IgD-negative memory B cell (primary cell): Measurements from ENCODE around the gene SLIT3. TPM values are rescaled to one million over a fixed set of nuclear protein-coding genes. Genes with fewer than 3 reads are reported as not detected.

Experiments
- H3K27ac Mint-ChIP-seq, 3 donors: one replicate each; pipeline ENCODE4 v1.8.0; 2020 to 2022; ENCODE audit warnings: mild to moderate bottlenecking in 3 of 3, mixed read lengths in 3 of 3, moderate library complexity in 1 of 3
- H3K27me3 Mint-ChIP-seq: one replicate; pipeline ENCODE4 v1.8.0; 2021; ENCODE audit warnings: mixed read lengths
- H3K36me3 Mint-ChIP-seq: one replicate; pipeline ENCODE4 v1.8.0; 2020; ENCODE audit warnings: mild to moderate bottlenecking, mixed read lengths
- H3K4me1 Mint-ChIP-seq, 3 donors: one replicate each; pipeline ENCODE4 v1.8.0; 2020 to 2022; ENCODE audit warnings: mixed read lengths in 3 of 3, mild to moderate bottlenecking in 1 of 3
- H3K4me3 Mint-ChIP-seq, 4 donors: one replicate each; pipeline ENCODE4 v1.8.0; 2020 to 2022; ENCODE audit warnings: mild to moderate bottlenecking in 4 of 4, mixed read lengths in 4 of 4, moderate library complexity in 3 of 4
- H3K9me3 Mint-ChIP-seq, 3 donors: one replicate each; pipeline ENCODE4 v1.8.0; 2020 to 2021; ENCODE audit warnings: mixed read lengths in 3 of 3, mild to moderate bottlenecking in 1 of 3
- polyA plus RNA-seq: library from polyadenylated mRNA; unstranded; fragments of 300-500 nt; fragmentation: Illumina TruSeq; gene quantifications from one replicate; pipeline ENCODE4 v1.2.3, GENCODE V29; 2021

The SLIT3 gene
- polyA plus RNA-seq, 1 donor from 2014 or later: not detected

DNA sequence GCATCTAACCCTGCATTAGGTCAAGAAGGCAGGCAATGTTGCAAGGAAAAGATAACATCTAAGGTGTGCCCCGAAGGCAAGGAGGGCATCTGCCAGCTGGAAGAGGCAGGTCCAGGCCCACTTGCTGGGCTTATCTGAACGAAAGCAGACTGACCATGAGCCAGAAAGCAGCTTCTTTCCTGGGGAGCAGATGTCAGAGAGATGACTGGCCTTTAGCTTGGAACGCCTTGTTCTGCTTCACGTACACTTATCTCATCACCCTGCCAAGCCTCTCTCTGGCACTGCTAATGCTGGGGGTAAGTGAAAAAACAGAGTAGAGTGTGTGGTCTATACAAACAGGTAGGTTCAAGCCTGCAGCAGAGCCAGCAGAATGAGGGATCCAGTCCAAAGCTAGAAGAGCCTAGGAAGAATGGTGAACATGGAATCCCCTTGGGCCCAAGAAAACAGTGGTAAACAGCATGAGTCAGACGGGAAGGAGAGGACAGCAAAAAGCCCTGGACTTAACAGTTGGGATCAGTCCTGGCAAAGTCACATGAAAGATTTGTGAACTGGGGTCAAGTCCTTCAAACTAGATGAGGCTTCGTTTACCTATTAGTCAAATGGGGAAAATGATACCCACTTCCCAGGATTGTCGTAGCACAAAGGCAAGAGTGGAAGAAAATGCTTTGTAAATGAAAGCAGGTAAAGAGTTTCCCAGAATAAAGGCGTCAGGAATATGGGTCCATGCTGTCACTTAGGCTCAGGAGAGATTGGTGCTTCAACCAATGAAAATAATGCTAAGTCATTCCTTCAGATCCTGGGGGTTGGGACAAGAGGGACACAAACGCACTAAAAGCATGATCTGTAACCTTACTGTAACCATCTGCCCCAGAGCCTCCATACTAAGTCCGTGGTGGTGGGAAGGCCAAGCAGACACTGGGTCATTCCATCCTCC, 200.9 kb downstream of the SLIT3 start:
- H3K9me3 Mint-ChIP-seq: peaks cover 0 to 5% (median 0%) of the 10 kb centered on the region in 3 donors
- H3K27me3 Mint-ChIP-seq: peaks cover 1% of the 10 kb centered on the region
- H3K4me1 Mint-ChIP-seq: no peaks in the 10 kb centered on the region
- no peaks in the 10 kb centered on the region for H3K36me3 Mint-ChIP-seq
- no peak overlapping the region for H3K4me3 Mint-ChIP-seq
- H3K27ac Mint-ChIP-seq: peak overlapping the region in 1 of 3 donors; percentile 20

DNA sequence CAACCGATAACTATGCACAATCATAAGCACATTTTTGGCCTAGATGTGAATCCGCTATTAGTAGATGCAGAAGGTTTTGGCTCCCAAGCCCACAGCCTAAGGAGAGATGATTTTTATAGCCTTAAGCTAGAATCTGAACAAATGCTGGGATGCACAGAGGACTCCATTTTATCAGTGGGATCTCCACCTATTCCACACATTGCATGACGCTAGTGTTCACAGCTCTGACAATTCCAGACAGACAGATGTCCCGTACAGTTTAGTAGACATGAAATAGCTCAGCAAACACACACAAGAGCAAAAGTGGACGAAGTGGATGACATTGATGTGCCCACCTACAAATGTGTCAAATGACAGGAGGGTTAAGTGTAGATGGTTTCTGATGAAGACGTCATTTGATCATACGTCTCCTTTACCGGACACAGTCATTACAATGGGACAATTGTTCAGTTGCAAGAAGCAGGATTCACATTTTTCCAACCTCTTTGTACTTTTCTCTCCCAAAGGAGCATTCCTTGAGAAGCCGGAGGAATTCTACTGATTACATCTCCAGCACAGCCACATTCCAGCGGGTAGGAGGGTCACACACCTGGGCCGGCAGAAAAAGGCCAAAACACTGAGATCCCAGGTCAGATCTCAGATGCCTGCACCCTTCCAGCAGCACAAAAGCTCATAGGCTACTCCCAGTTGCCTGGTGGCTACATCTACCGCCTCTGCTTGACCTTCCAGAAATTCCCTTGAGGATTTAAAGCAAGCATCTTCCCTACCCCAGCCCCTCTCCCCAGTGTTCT, 202.4 kb downstream of the SLIT3 start:
- H3K4me3 Mint-ChIP-seq: no peak overlapping the region
- H3K36me3 Mint-ChIP-seq: no peaks in the 10 kb centered on the region
- peaks cover 0 to 5% (median 0%) of the 10 kb centered on the region in 3 donors for H3K9me3 Mint-ChIP-seq

DNA sequence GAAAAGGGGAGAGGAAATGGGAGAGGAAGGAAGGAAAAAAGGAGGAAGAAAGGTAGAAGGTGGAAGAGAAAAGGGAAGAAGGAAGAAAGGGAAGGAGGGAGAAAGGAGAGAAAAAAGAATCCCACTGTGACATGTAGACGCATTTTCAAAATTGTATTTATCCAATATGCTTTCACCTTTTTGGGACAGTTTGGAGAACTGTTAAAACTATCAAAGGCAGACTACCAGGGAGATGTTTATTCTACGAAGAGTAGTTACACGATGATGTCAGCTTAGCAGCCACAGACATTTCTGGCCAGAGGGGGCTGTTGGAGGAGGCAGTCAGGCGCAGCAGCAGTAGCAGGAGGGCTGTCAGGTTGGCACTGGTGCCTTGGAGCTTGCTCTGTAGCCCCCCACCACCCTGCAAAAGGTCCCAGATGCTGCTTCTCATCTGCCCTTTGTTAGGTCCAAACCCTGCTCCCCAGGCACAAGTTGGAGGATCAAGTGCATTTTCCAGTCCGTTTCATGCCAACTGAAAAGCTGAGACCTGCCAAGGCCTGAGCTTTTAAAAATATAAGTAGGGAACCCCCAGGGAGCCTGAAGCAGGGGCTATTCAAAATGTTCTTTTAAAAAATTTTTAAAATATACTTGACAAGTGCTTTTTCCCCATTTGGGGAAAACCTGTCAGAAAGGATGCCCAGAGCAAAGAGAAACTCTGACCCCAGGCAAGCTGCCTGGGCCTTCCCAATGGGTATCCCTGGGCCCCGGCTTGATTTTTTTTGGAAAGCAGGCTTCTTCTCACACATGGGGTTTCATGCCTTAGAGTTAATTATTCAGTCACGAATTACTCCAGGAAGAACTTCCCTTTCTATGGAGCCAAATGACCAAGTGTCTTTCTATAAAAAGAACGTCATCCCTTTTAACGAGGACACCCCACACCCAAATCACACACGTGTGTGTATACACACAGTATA, 203.3 kb downstream of the SLIT3 start:
- H3K27ac Mint-ChIP-seq: no peak overlapping the region
- H3K27me3 Mint-ChIP-seq: peaks cover 1% of the 10 kb centered on the region
- peaks cover 0 to 5% (median 0%) of the 10 kb centered on the region in 3 donors for H3K9me3 Mint-ChIP-seq
- H3K4me1 Mint-ChIP-seq: no peaks in the 10 kb centered on the region
- no peak overlapping the region for H3K4me3 Mint-ChIP-seq
- H3K36me3 Mint-ChIP-seq: no peaks in the 10 kb centered on the region

More for the DNA sequence above, 202.4 kb downstream of the SLIT3 start:
- peaks cover 1% of the 10 kb centered on the region for H3K27me3 Mint-ChIP-seq
- H3K27ac Mint-ChIP-seq: no peak overlapping the region
- no peaks in the 10 kb centered on the region for H3K4me1 Mint-ChIP-seq

DNA sequence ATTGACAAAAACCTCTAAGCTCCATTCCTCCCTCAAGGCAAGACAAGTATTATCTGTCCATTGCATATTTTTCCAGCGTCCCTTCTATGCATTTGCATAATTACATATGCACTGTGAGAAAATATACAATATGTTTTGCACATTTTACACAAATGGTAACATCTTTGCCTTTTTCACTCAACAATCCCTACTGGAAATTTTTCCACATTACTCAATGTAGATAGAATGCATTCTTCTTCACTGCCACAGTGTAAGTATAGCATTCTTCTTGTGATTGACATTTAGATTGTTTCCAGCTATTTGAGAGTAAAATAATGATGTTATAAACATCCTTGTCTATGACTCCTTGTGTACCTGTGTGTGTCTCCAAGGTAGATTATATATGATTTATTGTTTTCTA, 205.0 kb downstream of the SLIT3 start:
- no peak overlapping the region for H3K27ac Mint-ChIP-seq
- H3K36me3 Mint-ChIP-seq: no peaks in the 10 kb centered on the region
- H3K27me3 Mint-ChIP-seq: peaks cover 1% of the 10 kb centered on the region
- peaks cover 0 to 2% (median 0%) of the 10 kb centered on the region in 3 donors for H3K9me3 Mint-ChIP-seq
- no peak overlapping the region for H3K4me3 Mint-ChIP-seq
- no peaks in the 10 kb centered on the region for H3K4me1 Mint-ChIP-seq

DNA sequence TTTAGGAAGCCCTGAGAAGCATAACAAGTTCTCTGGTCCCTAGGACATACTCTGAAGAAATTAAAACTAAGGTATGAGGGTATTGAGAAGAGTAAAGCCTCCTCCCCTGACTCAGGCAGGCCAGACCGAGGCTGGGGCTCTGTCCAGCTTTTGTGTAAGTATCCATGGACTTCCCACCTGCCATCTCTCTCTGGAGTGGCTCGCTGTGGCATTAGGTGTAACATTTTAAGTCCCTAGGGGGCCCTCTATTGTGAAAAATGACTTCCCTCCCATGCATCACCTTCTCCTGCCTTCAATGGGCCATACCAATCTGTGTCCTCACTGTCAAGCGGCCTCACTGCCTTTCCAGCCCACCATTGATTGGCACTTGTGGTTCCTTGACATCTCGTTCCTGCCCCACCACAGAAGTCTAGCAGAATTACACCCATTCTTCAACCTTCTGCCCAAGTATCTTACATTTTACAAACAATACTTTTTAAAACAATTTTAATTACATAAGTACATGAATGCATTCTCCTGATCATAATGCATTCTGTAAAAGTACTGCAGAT, 205.5 kb downstream of the SLIT3 start:
- no peak overlapping the region for H3K4me3 Mint-ChIP-seq
- H3K4me1 Mint-ChIP-seq: no peaks in the 10 kb centered on the region
- peaks cover 1% of the 10 kb centered on the region for H3K27me3 Mint-ChIP-seq
- peaks cover 0 to 5% (median 0%) of the 10 kb centered on the region in 3 donors for H3K9me3 Mint-ChIP-seq
- no peak overlapping the region for H3K27ac Mint-ChIP-seq
- no peaks in the 10 kb centered on the region for H3K36me3 Mint-ChIP-seq

DNA sequence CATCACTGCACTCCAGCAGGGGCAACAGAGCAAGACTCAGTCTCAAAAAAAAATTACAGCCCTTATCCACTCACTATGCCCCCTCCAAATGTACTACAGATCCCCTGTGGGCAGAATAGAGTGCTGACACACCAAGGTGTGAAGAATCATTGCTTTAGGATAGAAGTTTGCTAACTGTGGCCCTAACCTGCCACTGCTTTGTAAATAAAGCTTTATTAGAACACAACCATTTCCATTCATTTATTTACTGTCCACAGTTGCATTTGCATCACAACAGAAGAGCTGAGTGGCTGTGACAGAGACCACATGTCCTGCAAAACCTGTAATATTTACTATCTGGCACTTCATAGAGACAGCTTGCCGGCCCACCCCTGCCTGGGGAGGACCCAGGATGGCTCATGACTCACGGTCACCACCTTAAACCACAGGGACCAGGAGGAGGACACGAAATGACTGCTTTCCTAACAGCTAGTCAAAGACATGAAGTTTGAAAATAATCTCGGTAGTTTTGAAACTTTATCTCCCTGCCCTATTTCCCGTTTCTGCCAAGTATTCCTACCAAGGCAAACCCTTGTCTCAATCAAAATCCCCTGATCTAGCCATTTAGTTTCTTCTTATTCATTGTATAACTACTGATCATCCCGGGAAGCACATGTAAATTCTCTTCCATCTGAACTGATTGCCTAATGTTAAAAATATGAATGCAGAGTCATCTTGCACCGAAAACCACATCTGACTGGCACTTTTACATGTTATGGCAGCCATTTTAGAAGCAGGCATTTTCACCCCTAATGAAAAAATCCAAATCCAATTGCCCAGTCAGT, 206.1 kb downstream of the SLIT3 start:
- Mint-ChIP-seq H3K36me3 (no peaks in the 10 kb centered on the region), H3K4me1 (no peaks in the 10 kb centered on the region), H3K9me3 (peaks cover 0 to 5% (median under 1%) of the 10 kb centered on the region in 3 donors), H3K27me3 (peaks cover 3% of the 10 kb centered on the region), H3K4me3 (no peak overlapping the region), H3K27ac (no peak overlapping the region)

DNA sequence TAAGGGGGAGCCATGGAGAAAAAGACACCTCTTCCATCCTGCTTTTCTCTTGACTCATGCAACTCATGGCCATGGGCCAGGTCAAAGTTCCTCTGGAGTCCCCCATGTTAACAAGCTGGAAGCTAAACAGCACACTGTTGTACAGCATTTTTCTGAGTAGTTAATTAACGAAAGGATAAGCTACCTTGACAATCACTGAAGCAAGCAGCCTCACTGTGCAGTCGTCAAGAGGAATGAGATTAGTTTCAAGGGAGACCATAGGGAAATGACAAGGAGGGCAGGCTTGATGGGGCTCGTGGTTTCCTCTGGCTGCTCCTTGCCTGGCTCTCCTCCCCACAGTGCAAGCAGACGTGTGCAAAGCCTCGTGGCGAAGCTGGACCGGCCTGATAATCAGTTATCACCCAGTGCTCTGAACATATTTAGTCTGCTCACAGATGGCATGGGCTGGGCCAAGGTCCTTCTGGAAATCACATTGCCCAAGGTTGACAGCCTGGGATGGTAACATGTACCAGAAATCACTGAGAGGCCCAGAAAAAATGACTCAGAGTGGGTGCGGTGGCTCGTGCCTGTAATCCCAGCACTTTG, 209.5 kb downstream of the SLIT3 start:
- Mint-ChIP-seq H3K27me3 (peaks cover 2% of the 10 kb centered on the region), H3K27ac (no peak overlapping the region), H3K4me3 (no peak overlapping the region), H3K36me3 (no peaks in the 10 kb centered on the region), H3K9me3 (peaks cover 0 to 5% (median 2%) of the 10 kb centered on the region in 3 donors), H3K4me1 (no peaks in the 10 kb centered on the region)

DNA sequence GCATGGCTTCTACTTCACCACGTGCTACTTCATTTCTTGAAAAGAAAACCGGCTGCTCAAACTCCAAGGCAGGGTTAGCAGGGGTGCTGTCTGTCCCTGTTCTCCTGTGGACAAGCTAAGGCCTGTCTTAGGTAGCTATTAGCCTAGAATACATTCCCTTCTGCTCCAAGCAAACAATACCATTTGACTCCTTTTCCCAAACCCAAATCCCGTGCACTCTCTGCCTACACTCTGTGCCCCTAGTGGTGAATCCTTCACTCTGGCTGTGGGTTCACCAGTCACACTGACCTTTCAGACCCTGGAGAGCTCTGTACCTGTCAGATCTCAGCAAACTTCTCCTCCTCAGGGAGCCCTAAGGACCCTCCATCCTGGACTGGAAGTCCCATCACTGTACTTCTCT, 211.6 kb downstream of the SLIT3 start:
- peaks cover 0 to 5% (median 2%) of the 10 kb centered on the region in 3 donors for H3K9me3 Mint-ChIP-seq
- no peaks in the 10 kb centered on the region for H3K4me1 Mint-ChIP-seq
- H3K27ac Mint-ChIP-seq: no peak overlapping the region
- no peaks in the 10 kb centered on the region for H3K36me3 Mint-ChIP-seq
- H3K27me3 Mint-ChIP-seq: peaks cover 3% of the 10 kb centered on the region
- no peak overlapping the region for H3K4me3 Mint-ChIP-seq

DNA sequence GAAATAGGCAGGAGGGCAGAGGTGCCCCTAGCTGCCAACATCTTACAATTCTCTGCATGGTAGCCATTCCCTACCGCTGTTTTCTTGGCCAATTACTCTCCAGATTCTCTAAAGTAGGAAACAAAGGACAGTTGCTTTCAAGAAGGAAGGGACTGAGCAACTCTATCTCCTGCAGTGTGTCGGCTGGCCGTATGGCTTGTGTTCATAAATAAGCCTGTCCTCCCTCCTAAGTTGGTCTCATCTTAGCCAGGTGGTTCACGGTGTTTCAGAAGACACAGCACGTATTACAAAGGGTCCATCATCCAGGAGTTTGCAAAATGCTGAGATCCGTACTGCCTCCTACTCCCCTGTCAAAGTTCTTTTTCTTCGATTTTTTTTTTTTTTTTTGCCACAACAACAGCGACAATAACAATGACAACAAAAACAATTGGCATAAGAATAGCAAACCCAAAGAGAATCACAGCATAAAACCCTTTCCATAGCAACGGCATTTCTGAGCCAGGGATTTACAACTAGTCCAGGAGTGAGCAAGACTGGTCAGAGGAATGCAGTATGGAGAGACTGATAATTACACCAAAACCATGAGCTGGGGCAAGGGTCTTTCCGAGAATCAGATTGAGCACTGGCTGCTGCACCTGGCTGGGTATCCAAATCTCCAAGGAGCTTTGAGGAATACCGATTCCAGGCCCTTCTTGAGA, 212.8 kb downstream of the SLIT3 start:
- peak overlapping the region in 1 of 4 donors; percentile 9 for H3K4me3 Mint-ChIP-seq
- peaks cover 3% of the 10 kb centered on the region for H3K27me3 Mint-ChIP-seq
- H3K9me3 Mint-ChIP-seq: peaks cover 0 to 5% (median 2%) of the 10 kb centered on the region in 3 donors
- H3K4me1 Mint-ChIP-seq: no peaks in the 10 kb centered on the region
- H3K27ac Mint-ChIP-seq: no peak overlapping the region
- no peaks in the 10 kb centered on the region for H3K36me3 Mint-ChIP-seq

DNA sequence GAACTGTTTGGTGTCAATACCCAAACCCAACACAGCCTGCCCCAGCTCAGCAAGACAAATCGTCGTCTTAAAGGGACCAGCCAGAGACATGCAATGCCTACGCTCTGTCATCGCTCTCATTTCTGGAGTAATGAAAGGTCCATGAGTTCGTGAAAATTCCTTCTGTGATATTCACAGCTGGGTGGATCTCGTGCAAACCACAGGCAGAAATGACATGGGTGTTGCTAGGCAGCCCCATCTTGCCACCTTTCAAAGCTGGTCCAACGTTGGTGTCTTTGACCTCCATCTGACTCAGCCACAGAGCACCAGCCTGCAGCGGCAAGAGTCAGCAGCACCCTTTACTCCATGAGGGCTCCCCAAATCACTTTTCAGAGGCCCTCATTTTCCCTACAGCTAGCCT, 215.3 kb downstream of the SLIT3 start:
- H3K36me3 Mint-ChIP-seq: no peaks in the 10 kb centered on the region
- peaks cover 3% of the 10 kb centered on the region for H3K27me3 Mint-ChIP-seq
- peaks cover 0 to 2% (median 0%) of the 10 kb centered on the region in 3 donors for H3K9me3 Mint-ChIP-seq
- peak overlapping the region in 1 of 4 donors; percentile 9 for H3K4me3 Mint-ChIP-seq
- H3K27ac Mint-ChIP-seq: no peak overlapping the region
- H3K4me1 Mint-ChIP-seq: no peaks in the 10 kb centered on the region

DNA sequence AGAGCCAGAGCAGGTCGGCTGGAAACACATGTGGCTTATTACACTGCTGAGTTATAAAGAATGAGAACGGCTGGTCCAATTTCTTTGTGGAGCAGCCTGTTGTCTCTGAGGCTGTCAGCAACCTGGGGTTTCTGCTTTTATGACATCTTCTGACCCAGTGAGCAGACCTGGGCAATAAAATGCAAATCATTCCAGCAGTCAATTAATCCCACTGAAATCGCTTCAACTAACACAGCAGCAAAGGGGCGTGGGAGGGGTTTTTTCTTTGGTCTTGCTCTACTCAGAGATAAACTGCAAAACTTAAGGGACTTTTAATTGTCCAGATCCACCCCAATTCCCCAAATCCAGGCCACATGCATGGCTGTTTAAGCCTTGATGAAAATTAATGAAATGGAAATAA, 215.7 kb downstream of the SLIT3 start:
- H3K9me3 Mint-ChIP-seq: peaks cover 0 to 2% (median 0%) of the 10 kb centered on the region in 3 donors
- peaks cover 3% of the 10 kb centered on the region for H3K27me3 Mint-ChIP-seq
- no peak overlapping the region for H3K4me3 Mint-ChIP-seq
- H3K36me3 Mint-ChIP-seq: no peaks in the 10 kb centered on the region
- no peak overlapping the region for H3K27ac Mint-ChIP-seq
- H3K4me1 Mint-ChIP-seq: no peaks in the 10 kb centered on the region

DNA sequence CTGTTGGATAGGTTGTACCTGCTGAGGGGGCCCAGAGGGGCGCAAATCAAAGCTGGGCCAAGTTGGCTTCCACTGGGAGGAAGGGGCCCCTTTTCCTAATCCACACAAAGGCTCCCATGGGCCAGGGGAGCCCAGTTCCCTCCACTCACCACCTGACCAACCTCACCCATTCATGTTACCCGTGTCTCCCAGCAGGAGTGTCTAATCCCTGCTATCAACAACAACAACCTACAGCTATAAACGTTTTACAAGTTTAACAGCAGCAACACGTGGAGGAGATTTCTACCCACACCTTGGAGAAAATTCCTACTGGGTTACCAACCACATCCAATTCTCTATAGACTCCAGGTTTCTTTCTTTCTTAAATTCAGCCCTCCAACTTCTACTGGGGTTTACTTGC, 216.2 kb downstream of the SLIT3 start:
- H3K4me1 Mint-ChIP-seq: no peaks in the 10 kb centered on the region
- no peaks in the 10 kb centered on the region for H3K36me3 Mint-ChIP-seq
- no peak overlapping the region for H3K4me3 Mint-ChIP-seq
- peaks cover 0 to 2% (median 0%) of the 10 kb centered on the region in 3 donors for H3K9me3 Mint-ChIP-seq
- no peak overlapping the region for H3K27ac Mint-ChIP-seq
- H3K27me3 Mint-ChIP-seq: peaks cover 1% of the 10 kb centered on the region
